GM19025 (cell line): ENCODE measurements around the gene CD59.
"Not testable (repeated sequence)": the region's sequence is repeated elsewhere in the genome, so short reads cannot be mapped to it uniquely, and the experiment has no call there.

Experiments used
- ATAC-seq: cut with Tn5 transposase; IDR thresholded peaks from one replicate; pipeline ENCODE4 v1.9.1; 2021; ENCODE audit warnings: mild to moderate bottlenecking, low read depth, moderate library complexity; ENCODE audit not compliant: unreplicated experiment

The CD59 gene

GRCh38 chr11:33696931-33697638, 39.1 kb downstream of the CD59 start:
- ATAC-seq: no peak

- ATAC-seq: no peak
Observed at GRCh38 chr11:33696411-33696810, 39.8 kb downstream of the CD59 start.

- no peak for ATAC-seq
Observed at GRCh38 chr11:33695051-33695566, 41.1 kb downstream of the CD59 start.

- ATAC-seq: no peak
Observed at GRCh38 chr11:33694346-33695050, 41.7 kb downstream of the CD59 start.

- ATAC-seq: no peak
Observed at GRCh38 chr11:33692541-33692940, 43.7 kb downstream of the CD59 start.

GRCh38 chr11:33692013-33692504, 44.2 kb downstream of the CD59 start:
- ATAC-seq: no peak

GRCh38 chr11:33691066-33691864, 45.0 kb downstream of the CD59 start:
- ATAC-seq: no peak

GRCh38 chr11:33690290-33691065, 45.7 kb downstream of the CD59 start:
- ATAC-seq: no peak

GRCh38 chr11:33689501-33689900, 46.7 kb downstream of the CD59 start:
- no peak for ATAC-seq

GRCh38 chr11:33689085-33689484, 47.1 kb downstream of the CD59 start:
- no peak for ATAC-seq

- ATAC-seq: no peak
Observed at GRCh38 chr11:33687733-33688479, 48.3 kb downstream of the CD59 start.

- no peak for ATAC-seq
Observed at GRCh38 chr11:33685082-33685481, 51.1 kb downstream of the CD59 start.

- no peak for ATAC-seq
Observed at GRCh38 chr11:33684003-33684706, 52.1 kb downstream of the CD59 start.

GRCh38 chr11:33682446-33682845, 53.8 kb downstream of the CD59 start:
- no peak for ATAC-seq

GRCh38 chr11:33682019-33682418, 54.2 kb downstream of the CD59 start:
- no peak for ATAC-seq

GRCh38 chr11:33678616-33679015, 57.6 kb downstream of the CD59 start:
- not testable (repeated sequence) for ATAC-seq

GRCh38 chr11:33674035-33674814, 62.0 kb downstream of the CD59 start:
- ATAC-seq: no peak

GRCh38 chr11:33672273-33672672, 64.0 kb downstream of the CD59 start:
- ATAC-seq: no peak
